NB4 (cell line): ENCODE results near the gene IQCK.

Experiments used
- DNase-seq: peaks from one replicate; pipeline ENCODE4 v3.0.0; 2010; ENCODE audit warnings: low read depth
- H3K4me3 ChIP-seq: one replicate; pipeline ENCODE4 v1.5.1; 2011; ENCODE audit warnings: mild to moderate bottlenecking, low read depth, low read length, moderate library complexity
- CTCF ChIP-seq: IDR thresholded peaks from one replicate; pipeline ENCODE4 v1.5.1; 2012; ENCODE audit warnings: low read depth, low read length
- MAX ChIP-seq: IDR thresholded peaks from 2 replicates; pipeline ENCODE4 v1.6.1; 2011; ENCODE audit warnings: low read depth, low read length
- MYC ChIP-seq: IDR thresholded peaks from 2 replicates; pipeline ENCODE4 v1.6.1; 2011; ENCODE audit warnings: low read depth, low read length
- POLR2A ChIP-seq: IDR thresholded peaks from 2 replicates; pipeline ENCODE4 v1.6.1; 2011; ENCODE audit warnings: mild to moderate bottlenecking; ENCODE audit not compliant: insufficient read length; ENCODE audit errors: extremely low read depth

The IQCK gene

DNA sequence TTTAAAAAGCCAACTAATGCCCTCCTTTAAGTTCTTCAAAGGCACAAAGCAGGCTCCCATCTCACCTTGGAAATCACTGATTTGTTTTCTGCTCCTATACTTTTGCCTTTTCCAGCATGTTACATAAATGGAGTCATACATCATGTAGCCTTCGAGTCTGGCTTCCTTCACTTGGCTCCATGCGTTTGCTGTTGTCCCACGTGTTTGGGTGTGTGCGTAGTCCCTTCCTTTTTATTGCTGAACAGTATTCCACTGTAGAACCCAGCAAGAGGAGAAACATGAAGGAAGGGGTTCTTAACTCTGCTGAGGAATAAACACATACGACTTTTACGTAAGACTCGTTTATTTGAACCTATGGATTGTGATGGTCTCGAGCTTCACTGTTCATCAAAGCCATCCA, 84.5 kb downstream of the IQCK start:
- TF ChIP-seq MAX (no peak), POLR2A (no peak), CTCF (no peak), MYC (no peak)
- H3K4me3 ChIP-seq, result no peak overlapping the region
- DNase-seq, result no peak

GRCh38 chr16:19804538-19805323, 86.7 kb downstream of the IQCK start:
- no peak overlapping the region for H3K4me3 ChIP-seq
- peak; percentile 54 for DNase-seq
- TF ChIP-seq POLR2A (no peak), MYC (no peak), CTCF (no peak), MAX (no peak)

- DNase-seq, result no peak
- TF ChIP-seq POLR2A (no peak), MYC (no peak), MAX (no peak)
- no peak overlapping the region for H3K4me3 ChIP-seq
Observed at GRCh38 chr16:19805459-19806162, 87.5 kb downstream of the IQCK start.

- TF ChIP-seq MYC, result no peak
- TF ChIP-seq CTCF, result no peak
- H3K4me3 ChIP-seq, result no peak overlapping the region
- DNase-seq, result no peak
Observed at GRCh38 chr16:19808061-19808641, 90.1 kb downstream of the IQCK start.

DNA sequence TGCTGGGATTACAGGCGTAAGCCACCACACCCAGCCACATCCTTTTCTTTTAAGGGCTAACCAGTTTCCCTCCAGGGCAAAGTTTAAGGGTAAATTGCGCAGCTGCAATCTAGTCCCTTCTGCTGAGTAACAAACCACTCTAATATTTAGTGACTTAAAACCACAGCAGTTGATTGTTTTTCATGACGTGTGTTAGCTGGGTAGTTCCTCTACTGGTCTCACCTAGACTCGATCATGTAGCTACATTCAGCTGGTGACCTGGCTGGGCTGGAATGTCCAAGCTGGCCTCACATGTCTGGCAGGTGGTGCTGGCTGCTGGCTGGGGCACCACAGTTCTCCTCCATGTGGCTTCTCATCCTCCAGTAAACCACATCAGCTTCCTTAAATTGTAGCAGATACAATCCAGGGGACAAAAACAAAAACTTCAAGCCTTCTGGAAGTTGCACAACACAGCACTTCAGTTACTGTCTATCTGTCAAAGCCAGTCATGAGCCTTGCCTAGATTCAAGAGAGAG, 91.1 kb downstream of the IQCK start:
- DNase-seq, result peak; percentile 81
- TF ChIP-seq POLR2A, result no peak
- peak; percentile 71 for TF ChIP-seq MYC
- peak; percentile 84 for TF ChIP-seq MAX
- TF ChIP-seq CTCF, result no peak
- no peak overlapping the region for H3K4me3 ChIP-seq

- H3K4me3 ChIP-seq, result no peak overlapping the region
- peak; percentile 11 for DNase-seq
- TF ChIP-seq MAX (no peak), POLR2A (no peak), CTCF (no peak), MYC (no peak)
Observed at GRCh38 chr16:19809693-19810092, 91.6 kb downstream of the IQCK start.
